GDM1 (cell line): ENCODE results near the gene RAD51D.
A peak's percentile ranks its signal among the peaks of the same experiment; 100 is the strongest.
"Not testable (repeated sequence)": the region's sequence is repeated elsewhere in the genome, so short reads cannot be mapped to it uniquely, and the experiment has no call there.

Experiments used
- DNase-seq: peaks from one replicate; lab custom pipeline; 2025; lab: John Stamatoyannopoulos, UW

The RAD51D gene

DNA sequence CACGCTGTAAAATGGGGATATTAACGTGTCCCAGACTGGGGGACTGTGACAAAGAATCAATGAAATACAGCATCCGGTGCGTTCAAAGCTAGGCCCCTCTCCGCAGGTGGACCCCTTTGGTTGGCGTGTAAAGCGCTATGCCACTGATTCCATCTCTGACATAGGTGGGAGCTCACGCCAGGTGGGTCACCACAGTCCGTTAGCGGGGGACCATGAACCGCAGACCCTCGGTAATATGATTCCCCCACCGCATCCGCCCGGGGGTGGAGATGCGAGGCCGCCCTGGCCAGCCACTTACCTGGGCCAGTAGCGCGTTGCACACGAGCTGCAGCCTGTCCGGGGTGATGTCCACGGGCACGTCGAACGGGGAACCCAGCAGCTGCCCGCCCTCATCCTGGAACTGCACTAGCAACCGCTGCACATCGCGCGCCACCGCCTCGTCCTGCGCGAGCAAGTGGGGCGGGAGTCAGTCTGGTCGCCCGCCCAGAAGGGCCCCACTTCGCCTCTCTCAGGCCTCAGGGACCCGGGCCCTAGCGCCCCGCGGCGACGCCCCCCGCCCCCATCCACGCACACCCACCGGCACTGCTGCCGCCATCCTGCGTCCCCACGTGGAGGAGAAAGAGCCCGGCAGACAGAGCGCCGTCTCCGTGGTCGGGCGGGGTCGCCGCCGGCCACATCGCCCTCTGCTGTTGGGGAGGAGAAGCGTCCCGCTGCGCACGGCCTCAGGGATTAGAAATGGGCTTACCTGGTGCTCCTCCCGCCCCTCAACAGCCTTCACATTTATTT, 22.2 kb upstream of the RAD51D start, which contains the start of gene NLE1:
Gene NLE1, minus strand, starts transcription at position 623 of the 786 bp plus-strand sequence. Its CDS starts 28 bp downstream, at position 595.
- DNase-seq, result peak; percentile 80

DNA sequence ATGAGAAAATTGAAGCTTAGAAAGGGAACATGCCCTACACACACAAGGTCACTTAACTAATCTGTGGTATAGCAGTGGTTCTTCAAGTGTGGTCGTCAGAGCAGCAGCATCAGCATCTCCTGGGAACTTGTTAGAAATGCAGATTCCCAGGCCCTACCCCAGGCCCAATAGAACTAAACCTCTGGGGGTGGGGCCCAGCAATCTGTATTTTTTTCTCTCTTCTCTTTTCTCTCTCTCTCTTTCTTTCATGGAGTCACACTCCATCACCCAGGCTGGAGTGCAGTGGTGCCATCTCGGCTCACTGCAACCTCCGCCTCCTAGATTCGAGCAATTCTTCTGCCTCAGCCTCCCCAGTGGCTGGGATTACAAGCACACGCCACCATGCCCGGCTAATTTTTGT, 18.6 kb upstream of the RAD51D start:
- no peak for DNase-seq

DNA sequence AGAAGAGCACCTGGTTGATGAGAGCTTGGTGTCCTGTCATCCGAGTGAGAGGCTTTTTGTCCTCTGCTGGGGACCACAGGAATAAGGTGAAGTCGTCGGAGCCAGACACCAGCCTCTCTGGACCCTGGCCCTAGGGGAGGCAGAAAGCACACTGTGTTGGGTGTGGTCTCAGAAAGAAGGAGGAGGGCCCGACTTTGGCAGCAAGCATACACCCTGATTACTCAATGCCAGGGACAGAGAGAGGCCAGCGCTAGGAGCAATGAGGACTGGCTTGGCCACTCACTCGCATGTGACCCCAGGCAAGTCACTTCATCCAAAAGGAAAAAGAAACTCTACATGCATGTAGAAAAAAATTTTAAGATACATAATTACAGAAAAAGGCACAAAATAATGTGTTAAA, 15.7 kb upstream of the RAD51D start:
- DNase-seq, result no peak

DNA sequence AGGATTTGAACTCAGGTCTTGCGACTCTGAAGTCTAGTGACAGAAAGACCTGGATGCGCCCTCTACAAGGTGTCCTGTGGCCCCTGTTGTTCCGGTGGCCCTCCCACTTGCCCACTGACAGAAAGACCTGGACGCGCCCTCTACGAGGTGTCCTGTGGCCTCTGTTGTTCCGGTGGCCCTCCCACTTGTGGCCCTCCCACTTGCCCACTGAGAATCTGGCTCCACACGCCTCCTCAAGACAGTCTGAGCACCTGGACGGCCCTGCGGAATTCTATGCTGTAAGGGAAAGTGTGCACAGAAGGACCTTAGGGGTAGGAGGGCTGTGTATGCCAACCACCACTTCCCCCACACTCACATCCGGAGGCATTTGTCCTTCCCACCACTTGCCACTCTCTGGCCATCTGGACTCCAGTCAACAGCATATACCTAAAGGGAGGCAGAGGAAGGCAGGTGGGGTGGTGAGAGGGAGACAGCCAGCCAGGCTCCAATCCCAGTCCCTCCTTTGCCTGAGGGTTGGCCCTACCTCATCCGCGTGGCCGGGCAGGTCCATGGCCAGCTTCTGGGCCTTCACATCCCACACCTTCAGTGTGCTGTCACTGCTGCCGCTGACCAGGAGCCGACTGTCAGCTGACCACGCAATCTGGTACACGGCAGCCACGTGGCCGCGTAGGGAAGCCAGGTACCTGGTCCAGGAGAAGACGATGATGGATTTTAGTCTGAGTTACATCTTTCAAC, 13.3 kb upstream of the RAD51D start:
- no peak for DNase-seq

DNA sequence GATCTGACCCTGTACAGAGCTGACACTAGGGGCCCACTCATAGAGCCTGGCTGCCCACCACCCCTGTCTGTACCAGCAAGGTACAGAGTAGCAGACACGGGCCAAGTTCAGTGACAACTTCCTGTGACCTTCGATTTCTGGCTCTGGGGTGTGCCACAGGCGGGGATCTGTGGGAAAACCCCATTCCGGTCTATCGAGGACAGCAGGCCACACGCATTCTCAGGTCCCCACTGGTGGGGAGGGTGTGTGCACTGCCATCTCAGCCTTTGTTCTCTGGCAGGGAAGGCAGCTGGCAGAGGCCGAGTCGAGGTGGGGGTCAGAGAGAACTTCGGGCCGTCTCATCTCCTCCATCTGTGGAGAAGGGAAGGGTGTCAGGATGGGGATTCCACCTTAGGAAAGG, 12.4 kb upstream of the RAD51D start:
- no peak for DNase-seq

DNA sequence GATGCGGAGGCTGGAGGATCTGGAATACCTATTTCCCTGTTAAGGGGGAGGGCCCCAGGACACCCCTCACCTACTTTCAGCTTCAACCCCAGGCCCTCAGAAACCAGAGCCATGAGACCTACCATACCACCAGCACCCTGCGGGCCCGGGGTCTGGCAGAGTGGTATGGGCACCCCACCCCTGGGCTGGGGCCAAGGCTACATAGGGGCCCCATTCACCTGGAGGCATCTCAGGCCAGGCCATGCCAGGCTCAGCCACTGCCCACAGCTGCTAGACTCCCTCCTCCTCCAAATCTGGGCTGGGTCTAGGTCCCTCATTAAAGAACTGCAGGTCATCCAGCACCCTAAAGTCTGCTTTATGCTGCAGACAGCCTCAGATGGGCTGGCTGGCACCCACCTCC, 10.7 kb upstream of the RAD51D start:
- DNase-seq, result no peak

DNA sequence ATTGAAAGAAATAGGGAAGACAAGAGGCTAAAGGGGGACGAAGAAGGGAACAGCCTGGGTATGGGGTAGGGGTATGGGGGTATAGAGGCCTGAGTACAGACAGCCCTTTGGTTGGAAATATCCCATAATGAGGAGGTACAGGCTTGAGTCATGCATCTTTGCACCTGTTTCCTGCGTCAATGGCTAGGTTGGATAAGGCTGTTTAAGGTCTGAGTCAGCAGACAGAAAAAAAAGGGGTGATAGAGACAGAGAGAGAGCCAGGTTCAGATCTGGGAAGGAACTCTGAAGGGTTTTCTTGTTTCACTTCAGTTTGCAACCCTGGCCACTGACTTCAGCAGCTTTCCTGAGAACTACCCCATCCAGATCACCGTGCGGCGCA, 10.3 kb upstream of the RAD51D start:
- DNase-seq, result no peak

DNA sequence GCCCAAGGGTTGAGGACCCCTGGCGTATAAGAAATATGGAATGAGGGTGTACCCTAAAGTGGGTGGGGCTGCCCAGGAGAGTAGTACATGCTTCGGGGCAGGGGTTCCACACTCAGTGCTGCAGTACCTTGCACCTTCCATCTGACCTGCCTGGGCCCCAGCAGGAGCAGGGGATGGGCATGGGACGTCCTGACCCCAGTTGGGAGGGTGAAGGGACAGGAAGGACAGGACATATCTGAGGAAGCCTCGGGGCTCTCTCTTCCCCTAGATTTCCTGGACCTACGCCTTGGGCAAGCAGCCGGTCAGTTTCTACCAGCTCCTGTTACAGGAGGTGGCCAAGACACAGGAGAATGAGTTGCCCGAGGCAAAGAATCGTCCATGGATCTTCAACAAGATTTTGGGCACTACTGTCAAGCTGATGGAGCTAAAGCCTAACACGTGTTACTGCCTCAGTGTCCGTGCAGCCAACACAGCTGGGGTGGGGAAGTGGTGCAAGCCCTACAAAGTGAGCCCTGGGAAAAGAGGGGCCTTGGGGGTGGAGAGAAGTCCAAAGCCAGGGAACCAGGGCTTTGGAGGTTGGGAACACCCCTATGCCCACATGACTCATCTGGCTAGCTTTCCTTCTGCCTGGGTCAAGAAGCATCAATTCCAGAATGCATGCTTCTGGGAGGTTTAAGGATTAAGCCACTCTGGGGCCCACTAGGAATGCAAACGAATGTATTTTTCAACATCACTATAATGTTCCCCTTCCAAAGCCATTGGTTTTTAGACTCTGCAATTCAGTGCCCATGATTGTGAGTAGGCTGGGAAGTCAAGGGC, 9.7 kb upstream of the RAD51D start:
- DNase-seq, result no peak

DNA sequence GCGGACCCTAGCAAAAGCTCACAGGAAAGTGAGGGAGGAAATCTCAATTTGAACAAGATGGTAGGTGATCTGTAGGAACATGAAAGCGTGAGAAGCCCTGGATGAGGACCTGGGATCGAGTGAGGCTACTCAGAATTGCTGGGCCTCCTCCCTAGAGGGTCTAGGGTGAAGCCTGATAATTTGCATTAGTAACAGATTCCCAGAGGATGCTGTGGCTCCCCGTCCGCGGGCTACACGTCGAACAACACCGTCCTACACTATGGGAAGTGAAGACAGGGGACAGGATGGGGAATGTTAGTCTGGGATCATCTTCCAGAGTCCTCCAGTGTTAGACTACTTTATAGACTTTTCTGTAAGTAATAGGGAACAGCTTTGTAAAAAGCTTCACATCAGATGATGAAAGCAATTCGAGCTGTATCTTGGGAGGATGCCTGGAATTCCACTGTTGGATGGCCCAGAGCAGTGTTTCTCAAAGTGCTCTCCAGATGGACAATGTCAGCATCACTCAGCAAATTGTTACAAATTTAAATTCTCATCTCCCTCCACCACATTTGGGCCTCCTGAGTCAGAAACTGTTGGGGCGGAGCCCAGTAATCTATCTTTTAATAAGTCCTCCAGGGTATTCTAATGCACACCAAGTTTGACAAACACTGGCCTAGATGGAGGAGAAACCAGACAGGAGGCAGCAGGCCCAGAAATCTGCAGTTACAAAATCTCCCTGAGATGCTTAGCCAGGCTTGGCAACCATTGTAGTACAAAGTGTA, 8.3 kb upstream of the RAD51D start:
- DNase-seq, result no peak

DNA sequence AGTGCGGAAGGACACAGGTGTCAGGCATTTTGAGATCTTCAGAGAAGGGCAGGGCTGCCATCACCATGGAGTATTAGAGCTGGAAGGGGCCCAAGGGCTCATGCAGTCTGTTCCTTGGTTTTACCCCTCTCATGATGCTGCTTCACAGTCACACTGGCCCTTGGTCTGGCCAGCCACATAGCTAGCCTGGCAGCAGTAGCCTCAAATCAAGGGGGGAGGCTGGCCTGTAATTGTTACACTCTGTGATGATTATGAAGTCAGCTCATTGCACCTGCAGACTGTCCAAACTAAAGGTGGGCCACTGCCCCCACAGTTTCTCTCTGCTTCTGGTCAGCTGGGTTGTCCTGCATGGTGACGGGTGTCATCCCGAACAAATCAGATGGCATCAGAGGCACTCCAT, 1.7 kb upstream of the RAD51D start, which contains the start of gene FNDC8:
Gene FNDC8, plus strand, starts transcription at position 301 of the 400 bp plus-strand sequence. Its CDS starts 79 bp downstream, at position 380.
- DNase-seq, result no peak

DNA sequence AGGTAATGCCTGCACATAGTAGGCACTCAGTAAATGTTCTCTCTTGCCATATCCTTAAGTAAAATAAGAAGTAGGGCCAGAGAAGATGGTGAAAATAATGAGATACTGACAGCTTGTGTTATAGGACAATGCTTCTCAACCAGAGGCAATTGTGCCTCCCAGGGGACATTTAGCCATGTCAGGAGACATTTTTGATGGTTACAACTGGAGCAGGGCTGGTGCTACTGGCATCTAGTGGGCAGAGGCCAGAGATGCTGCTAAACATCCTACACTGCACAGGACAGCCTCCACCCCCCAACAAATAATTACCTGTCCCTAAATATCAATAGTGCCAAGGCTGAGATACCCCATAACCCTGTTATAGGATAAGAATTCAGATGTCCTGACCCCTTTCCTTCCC, 1.7 kb downstream of the RAD51D start:
- DNase-seq, result peak; percentile 7

DNA sequence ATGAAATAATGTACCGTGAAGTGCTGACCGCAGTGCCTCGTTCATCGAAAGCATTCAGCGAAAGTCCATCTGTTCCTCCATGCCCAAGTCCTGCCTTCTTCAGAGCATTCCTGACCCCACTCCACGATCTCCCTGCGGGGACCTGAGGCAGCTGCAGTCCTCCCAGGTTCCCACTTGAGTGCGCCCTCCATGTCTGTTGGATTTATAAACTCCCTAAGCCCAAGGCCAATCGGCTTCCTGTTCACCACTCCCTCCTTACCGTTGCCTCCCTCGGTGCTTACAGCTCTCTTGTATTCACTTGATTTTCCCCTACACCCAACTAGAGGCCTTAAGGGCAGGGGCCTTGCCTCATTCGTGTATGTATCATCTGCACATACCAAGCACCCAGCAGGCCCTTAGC, 2.8 kb downstream of the RAD51D start:
- DNase-seq, result no peak

DNA sequence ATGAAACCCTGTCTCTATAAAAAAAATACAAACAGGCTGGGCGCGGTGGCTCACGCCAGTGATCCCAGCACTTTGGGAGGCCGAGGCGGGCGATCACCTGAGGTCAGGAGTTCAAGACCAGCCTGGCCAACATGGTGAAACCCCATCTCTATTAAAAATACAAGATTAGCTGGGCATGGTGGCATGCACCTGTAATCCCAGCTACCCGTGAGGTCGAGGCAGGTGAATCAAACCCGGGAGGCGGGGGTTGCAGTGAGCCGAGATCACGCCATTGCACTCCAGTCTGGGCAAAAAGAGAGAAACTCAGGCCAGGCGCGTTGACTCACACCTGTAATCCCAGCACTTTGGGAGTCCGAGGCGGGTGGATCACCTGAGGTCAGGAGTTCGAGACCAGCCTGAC, 8.9 kb downstream of the RAD51D start:
- not testable (repeated sequence) for DNase-seq

DNA sequence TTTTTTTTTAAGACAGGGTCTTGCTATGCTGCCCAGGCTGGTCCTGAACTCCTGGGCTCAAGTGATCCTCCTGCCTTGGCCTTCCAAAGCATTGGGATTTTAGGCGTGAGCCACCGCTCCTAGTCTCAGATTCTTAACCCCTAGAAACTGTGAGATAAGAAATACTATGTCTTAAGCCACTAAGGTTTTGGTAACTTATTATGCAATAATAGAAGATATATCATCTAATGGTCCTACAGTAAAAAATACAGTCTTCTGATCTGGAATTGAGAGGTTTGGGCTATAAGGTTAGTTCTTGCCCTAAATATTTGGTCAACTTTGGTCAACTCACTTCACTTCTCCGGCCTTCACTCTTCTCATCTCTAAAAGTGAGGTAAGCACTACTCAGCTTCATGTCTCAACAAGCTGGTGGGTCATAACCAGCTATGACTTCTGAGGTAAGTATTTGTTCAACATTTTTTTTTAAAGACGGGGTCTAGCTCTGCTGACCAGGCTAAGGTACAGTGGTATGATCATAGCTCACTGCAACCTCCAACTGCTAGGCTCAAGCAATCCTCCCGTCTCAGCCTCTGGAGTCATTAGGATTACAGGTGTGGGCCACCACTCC, 14.7 kb downstream of the RAD51D start:
- no peak for DNase-seq

DNA sequence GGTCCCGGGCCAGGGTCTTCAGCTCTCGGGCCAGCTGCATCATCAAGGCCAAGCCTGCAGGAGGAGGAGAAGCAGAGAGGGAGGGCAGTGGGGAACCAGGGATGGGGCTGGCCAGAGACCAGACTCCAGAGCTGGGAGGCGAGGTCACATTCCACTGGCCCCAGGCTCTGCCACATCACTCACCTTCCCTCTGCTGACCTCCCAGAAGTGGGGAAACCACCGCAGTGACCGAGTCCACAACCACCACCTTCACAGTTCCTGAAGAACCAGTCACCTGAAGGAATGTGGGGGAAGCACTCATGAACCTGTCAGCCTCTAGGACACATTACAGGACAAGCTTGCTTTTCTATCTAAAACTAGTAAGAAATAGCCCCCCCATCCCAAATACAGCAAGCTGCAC, 16.4 kb downstream of the RAD51D start:
- DNase-seq, result no peak

DNA sequence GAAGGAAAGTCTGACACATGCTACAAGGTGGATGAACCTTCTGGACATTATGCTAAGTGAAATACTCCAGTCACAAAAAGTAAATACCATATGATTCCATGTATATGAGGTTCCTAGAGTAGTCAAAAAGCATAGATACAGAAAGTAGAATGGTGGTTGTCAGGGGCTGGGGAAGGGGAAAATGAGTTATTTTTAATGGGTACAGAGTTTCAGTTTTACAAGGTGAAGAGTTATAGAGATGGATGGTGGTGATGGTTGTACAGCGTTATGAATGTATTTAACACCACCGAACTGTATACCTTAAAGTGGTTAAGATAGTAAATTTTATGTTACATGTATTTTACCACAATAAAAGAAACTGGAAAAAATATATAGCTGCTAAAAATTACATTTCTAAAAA, 17.9 kb downstream of the RAD51D start:
- no peak for DNase-seq

DNA sequence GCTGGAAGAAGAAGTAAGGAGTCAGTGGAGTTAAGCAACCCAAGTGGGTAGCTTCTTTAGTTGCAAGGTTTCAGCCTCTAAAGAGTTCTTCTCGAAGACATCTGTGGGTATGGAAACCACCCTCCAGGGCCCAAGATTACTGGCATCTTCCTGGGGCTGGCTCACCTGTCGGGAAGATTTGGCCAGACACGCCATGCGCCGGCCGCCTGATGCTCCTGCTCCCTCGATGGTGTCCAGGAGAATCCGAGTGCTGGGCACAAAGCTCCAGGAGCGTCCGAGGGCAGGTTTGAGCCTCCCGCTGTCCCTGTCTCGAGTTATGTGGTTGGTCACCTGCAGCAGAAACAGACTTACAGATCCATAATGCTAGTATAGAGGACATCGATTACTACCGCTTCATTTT, 18.6 kb downstream of the RAD51D start:
- DNase-seq, result no peak

DNA sequence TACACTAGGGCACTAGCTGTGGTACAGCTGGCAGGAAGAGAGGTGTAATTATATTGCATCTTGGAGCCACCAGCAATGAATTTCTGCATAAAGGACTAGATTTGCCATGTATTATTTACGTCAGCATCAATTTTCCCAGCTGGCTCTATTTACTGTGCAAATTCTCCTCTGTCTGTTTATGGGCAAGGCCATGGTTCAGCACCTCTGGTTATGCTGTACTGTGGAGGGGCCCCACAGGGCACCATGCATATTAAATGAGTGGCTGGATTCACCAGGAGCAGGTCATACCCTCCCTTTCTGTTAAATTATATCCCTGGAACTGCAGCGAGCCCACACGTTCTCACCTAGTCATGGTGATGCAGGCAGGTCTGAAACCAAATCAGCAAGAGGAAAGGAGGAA, 19.8 kb downstream of the RAD51D start:
- no peak for DNase-seq

DNA sequence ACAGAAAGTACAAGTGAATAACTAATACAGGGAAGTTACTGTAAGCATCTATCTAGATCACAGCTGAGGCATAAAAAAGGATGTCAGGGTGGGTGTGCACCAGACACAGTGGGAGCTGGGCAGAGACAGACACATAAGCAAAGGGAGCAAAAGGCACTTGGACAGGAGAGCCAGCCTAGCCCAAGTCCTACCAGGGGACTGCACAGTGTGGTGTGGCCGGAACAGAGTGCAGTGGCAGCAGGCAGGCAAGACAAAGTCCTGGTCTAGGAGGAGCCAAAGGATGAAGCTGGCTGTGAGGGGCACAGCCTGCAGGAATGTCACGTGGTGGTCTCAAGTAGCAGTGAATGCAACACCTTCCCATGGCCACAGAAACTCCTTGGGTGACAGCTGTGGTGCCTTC, 21.9 kb downstream of the RAD51D start:
- no peak for DNase-seq

DNA sequence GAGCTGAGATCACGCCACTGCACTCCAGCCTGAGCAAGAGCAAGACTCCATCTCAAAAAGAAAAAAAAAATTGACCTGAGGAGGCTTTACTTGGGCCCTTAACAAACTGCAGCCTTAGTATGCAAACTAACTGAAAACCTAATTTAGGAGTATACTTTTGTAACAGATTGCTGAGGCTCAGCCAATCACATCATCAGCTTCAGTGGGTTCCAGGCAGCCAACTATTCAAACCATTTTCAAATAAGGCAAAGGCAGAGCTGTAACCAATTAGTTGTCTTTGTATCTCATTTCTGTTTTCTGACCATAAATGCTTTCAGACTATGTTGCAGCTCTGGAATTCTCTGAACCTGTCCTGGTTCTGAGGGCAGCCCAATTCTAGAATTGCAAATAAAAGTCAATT, 23.9 kb downstream of the RAD51D start:
- no peak for DNase-seq

DNA sequence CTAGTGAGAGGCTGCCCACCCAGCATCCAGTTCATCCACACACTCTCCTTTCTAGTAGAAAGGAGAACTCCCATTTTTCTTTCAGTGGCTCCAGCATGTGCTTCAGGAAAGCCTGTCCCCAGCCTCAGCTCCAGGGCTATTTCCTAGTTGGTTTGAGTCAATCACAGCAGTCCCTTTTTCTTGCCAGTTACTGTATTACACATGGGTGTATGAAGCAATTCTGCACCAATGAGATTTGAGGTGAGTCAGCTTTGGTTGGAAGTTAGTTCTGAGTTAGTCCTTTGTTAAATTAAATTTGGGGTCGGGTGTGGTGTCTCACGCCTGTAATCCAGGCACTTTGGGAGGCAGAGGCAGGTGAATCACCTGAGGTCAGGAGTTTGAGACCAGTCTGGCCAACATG, 24.8 kb downstream of the RAD51D start:
- DNase-seq, result no peak
